ENCODE results near the gene SORBS1. TPM values are rescaled to one million over a fixed set of nuclear protein-coding genes. Genes with fewer than 3 reads are reported as not detected.

The SORBS1 gene
- total and polyA plus RNA-seq, 9 of the 15 experiments (the other 6 are each of a cell fraction or from before 2014, with no cell fraction given) = 2.0 to 13.3 (median 6.5) TPM

- TF ChIP-seq, protein P1, sequence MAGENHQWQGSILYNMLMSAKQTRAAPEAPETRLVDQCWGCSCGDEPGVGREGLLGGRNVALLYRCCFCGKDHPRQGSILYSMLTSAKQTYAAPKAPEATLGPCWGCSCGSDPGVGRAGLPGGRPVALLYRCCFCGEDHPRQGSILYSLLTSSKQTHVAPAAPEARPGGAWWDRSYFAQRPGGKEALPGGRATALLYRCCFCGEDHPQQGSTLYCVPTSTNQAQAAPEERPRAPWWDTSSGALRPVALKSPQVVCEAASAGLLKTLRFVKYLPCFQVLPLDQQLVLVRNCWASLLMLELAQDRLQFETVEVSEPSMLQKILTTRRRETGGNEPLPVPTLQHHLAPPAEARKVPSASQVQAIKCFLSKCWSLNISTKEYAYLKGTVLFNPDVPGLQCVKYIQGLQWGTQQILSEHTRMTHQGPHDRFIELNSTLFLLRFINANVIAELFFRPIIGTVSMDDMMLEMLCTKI (IDR thresholded peaks at IDR 0.05; ENCODE audit: partially characterized antibody) = no peak
- TF ChIP-seq ZNF121 (CRISPR knock-in tag; conservative IDR thresholded peaks at IDR 0.05) (no peak), GABPA (tag; conservative IDR thresholded peaks at IDR 0.05; ENCODE audit: low read depth) (0 out of 2 replicates have a peak, but pooled peaks have one; percentile 27), SRSF3 (IDR thresholded peaks at IDR 0.05; ENCODE audit: insufficient read depth, low read length) (no peak), NR4A1 (CRISPR knock-in tag; IDR thresholded peaks at IDR 0.05) (no peak), NR4A1 (tag; IDR thresholded peaks at IDR 0.05) (no peak), SAFB (IDR thresholded peaks at IDR 0.05; ENCODE audit: borderline replicate concordance, low read depth, low read length) (no peak), SFPQ (IDR thresholded peaks at IDR 0.05; ENCODE audit: low read depth, low read length) (no peak), CXXC5 (CRISPR knock-in tag; IDR thresholded peaks at IDR 0.05) (no peak), POLR2A (conservative IDR thresholded peaks at IDR 0.05) (0 out of 2 replicates have a peak, but pooled peaks have one; percentile 49)
- TF ChIP-seq, protein P2, sequence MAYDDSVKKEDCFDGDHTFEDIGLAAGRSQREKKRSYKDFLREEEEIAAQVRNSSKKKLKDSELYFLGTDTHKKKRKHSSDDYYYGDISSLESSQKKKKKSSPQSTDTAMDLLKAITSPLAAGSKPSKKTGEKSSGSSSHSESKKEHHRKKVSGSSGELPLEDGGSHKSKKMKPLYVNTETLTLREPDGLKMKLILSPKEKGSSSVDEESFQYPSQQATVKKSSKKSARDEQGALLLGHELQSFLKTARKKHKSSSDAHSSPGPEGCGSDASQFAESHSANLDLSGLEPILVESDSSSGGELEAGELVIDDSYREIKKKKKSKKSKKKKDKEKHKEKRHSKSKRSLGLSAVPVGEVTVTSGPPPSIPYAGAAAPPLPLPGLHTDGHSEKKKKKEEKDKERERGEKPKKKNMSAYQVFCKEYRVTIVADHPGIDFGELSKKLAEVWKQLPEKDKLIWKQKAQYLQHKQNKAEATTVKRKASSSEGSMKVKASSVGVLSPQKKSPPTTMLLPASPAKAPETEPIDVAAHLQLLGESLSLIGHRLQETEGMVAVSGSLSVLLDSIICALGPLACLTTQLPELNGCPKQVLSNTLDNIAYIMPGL (CRISPR knock-in tag; IDR thresholded peaks at IDR 0.05) = no peak
- TF ChIP-seq, protein P3, sequence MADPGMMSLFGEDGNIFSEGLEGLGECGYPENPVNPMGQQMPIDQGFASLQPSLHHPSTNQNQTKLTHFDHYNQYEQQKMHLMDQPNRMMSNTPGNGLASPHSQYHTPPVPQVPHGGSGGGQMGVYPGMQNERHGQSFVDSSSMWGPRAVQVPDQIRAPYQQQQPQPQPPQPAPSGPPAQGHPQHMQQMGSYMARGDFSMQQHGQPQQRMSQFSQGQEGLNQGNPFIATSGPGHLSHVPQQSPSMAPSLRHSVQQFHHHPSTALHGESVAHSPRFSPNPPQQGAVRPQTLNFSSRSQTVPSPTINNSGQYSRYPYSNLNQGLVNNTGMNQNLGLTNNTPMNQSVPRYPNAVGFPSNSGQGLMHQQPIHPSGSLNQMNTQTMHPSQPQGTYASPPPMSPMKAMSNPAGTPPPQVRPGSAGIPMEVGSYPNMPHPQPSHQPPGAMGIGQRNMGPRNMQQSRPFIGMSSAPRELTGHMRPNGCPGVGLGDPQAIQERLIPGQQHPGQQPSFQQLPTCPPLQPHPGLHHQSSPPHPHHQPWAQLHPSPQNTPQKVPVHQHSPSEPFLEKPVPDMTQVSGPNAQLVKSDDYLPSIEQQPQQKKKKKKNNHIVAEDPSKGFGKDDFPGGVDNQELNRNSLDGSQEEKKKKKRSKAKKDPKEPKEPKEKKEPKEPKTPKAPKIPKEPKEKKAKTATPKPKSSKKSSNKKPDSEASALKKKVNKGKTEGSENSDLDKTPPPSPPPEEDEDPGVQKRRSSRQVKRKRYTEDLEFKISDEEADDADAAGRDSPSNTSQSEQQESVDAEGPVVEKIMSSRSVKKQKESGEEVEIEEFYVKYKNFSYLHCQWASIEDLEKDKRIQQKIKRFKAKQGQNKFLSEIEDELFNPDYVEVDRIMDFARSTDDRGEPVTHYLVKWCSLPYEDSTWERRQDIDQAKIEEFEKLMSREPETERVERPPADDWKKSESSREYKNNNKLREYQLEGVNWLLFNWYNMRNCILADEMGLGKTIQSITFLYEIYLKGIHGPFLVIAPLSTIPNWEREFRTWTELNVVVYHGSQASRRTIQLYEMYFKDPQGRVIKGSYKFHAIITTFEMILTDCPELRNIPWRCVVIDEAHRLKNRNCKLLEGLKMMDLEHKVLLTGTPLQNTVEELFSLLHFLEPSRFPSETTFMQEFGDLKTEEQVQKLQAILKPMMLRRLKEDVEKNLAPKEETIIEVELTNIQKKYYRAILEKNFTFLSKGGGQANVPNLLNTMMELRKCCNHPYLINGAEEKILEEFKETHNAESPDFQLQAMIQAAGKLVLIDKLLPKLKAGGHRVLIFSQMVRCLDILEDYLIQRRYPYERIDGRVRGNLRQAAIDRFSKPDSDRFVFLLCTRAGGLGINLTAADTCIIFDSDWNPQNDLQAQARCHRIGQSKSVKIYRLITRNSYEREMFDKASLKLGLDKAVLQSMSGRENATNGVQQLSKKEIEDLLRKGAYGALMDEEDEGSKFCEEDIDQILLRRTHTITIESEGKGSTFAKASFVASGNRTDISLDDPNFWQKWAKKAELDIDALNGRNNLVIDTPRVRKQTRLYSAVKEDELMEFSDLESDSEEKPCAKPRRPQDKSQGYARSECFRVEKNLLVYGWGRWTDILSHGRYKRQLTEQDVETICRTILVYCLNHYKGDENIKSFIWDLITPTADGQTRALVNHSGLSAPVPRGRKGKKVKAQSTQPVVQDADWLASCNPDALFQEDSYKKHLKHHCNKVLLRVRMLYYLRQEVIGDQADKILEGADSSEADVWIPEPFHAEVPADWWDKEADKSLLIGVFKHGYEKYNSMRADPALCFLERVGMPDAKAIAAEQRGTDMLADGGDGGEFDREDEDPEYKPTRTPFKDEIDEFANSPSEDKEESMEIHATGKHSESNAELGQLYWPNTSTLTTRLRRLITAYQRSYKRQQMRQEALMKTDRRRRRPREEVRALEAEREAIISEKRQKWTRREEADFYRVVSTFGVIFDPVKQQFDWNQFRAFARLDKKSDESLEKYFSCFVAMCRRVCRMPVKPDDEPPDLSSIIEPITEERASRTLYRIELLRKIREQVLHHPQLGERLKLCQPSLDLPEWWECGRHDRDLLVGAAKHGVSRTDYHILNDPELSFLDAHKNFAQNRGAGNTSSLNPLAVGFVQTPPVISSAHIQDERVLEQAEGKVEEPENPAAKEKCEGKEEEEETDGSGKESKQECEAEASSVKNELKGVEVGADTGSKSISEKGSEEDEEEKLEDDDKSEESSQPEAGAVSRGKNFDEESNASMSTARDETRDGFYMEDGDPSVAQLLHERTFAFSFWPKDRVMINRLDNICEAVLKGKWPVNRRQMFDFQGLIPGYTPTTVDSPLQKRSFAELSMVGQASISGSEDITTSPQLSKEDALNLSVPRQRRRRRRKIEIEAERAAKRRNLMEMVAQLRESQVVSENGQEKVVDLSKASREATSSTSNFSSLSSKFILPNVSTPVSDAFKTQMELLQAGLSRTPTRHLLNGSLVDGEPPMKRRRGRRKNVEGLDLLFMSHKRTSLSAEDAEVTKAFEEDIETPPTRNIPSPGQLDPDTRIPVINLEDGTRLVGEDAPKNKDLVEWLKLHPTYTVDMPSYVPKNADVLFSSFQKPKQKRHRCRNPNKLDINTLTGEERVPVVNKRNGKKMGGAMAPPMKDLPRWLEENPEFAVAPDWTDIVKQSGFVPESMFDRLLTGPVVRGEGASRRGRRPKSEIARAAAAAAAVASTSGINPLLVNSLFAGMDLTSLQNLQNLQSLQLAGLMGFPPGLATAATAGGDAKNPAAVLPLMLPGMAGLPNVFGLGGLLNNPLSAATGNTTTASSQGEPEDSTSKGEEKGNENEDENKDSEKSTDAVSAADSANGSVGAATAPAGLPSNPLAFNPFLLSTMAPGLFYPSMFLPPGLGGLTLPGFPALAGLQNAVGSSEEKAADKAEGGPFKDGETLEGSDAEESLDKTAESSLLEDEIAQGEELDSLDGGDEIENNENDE (IDR thresholded peaks at IDR 0.05; ENCODE audit: low read depth, low read length) = no peak
Observed at GRCh38 chr10:95297402-95297801, 263.8 kb downstream of the SORBS1 start (continued).
